ENCODE data around the gene POLR3C. TPM values are rescaled to one million over a fixed set of nuclear protein-coding genes. Genes with fewer than 3 reads are reported as not detected.
"Not testable (repeated sequence)": the region's sequence is repeated elsewhere in the genome, so short reads cannot be mapped to it uniquely, and the experiment has no call there.

The POLR3C gene
- polyA plus RNA-seq, 1 experiment, result 70.6 TPM

DNA sequence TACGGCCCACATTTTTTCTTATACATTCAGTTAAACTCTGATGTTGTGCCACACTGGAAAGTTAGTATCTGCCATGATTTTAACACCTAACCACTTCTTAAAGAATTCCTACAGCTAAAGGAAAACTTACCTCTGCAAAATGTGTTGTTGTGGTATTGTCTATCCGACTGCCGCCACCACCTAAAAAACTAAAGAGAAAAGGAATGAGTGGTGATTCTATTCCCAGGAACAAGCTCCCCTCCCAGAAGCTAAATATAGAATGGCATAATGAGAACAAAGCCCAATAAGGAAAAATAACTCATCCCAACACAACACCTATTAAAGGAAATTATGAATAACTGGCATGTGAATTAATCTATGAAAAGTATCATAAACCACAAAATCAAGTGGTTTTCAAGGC lies 39.6 kb upstream of the POLR3C start:
- Histone ChIP-seq H3K27ac (ENCODE audit: low read depth, low read length) (no peak overlapping the region), H3K4me3 (ENCODE audit: low read depth, low read length) (no peak overlapping the region), H3K27me3 (ENCODE audit: control insufficient read depth, insufficient read depth, low read length) (no peaks in the 10 kb centered on the region), H3K9me3 (ENCODE audit: control insufficient read depth, insufficient read depth, low read length) (no peaks in the 10 kb centered on the region)
- TF ChIP-seq, protein P1, sequence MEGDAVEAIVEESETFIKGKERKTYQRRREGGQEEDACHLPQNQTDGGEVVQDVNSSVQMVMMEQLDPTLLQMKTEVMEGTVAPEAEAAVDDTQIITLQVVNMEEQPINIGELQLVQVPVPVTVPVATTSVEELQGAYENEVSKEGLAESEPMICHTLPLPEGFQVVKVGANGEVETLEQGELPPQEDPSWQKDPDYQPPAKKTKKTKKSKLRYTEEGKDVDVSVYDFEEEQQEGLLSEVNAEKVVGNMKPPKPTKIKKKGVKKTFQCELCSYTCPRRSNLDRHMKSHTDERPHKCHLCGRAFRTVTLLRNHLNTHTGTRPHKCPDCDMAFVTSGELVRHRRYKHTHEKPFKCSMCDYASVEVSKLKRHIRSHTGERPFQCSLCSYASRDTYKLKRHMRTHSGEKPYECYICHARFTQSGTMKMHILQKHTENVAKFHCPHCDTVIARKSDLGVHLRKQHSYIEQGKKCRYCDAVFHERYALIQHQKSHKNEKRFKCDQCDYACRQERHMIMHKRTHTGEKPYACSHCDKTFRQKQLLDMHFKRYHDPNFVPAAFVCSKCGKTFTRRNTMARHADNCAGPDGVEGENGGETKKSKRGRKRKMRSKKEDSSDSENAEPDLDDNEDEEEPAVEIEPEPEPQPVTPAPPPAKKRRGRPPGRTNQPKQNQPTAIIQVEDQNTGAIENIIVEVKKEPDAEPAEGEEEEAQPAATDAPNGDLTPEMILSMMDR (IDR thresholded peaks at IDR 0.05; ENCODE audit: low read depth, low read length), result no peak
- ChIA-PET CTCF (interaction anchor here (0.6 kb wide), 1 partner anchor 28 kb away, joined by 3 read pairs; no protein-coding TSS in a partner anchor), POLR2A (no interaction called here)
- no peak for DNase-seq (ENCODE audit: low read depth, low spot score)

DNA sequence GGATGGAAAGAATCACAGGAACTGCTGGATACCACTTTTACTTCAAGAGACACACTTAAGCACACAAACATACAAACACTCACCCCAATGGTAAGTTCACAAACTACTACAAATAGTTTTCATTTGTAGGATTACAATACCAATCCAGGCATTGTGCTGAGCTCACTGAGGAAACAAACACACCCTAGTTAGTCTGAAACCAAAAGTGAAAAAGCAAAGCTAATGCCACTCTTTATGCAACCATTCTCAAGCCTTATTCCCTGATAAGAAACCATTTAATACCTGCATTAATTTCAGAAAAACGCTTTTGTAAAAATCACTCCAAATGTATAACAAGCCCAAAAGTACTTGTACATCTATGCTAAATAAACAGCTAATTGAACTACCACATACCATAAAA lies 38.5 kb upstream of the POLR3C start:
- CTCF ChIA-PET, result no interaction called here
- no peak for DNase-seq (ENCODE audit: low read depth, low spot score)

GRCh38 chr1:145786271-145786670 lies 37.7 kb upstream of the POLR3C start:
- H3K27ac ChIP-seq (ENCODE audit: low read depth, low read length), result no peak overlapping the region
- TF ChIP-seq, protein P1 (IDR thresholded peaks at IDR 0.05; ENCODE audit: low read depth, low read length), result no peak
- CTCF ChIA-PET, result no interaction called here
- no peaks in the 10 kb centered on the region for H3K9me3 ChIP-seq (ENCODE audit: control insufficient read depth, insufficient read depth, low read length)
- H3K4me3 ChIP-seq (ENCODE audit: low read depth, low read length), result no peak overlapping the region
- H3K27me3 ChIP-seq (ENCODE audit: control insufficient read depth, insufficient read depth, low read length), result no peaks in the 10 kb centered on the region
- DNase-seq (ENCODE audit: low read depth, low spot score), result no peak
- POLR2A ChIA-PET, result interaction anchor here (0.7 kb wide), 1 partner anchor 38 kb away, joined by 5 read pairs; the partner anchor contains the start of genes POLR3C and RNF115

More for the DNA sequence above, 38.5 kb upstream of the POLR3C start:
- POLR2A ChIA-PET, result interaction anchor here (0.7 kb wide), 1 partner anchor 38 kb away, joined by 5 read pairs; the partner anchor contains the start of genes POLR3C and RNF115
- no peak overlapping the region for H3K4me3 ChIP-seq (ENCODE audit: low read depth, low read length)
- H3K27ac ChIP-seq (ENCODE audit: low read depth, low read length), result no peak overlapping the region
- H3K9me3 ChIP-seq (ENCODE audit: control insufficient read depth, insufficient read depth, low read length), result no peaks in the 10 kb centered on the region
- no peaks in the 10 kb centered on the region for H3K27me3 ChIP-seq (ENCODE audit: control insufficient read depth, insufficient read depth, low read length)
- TF ChIP-seq, protein P1 (IDR thresholded peaks at IDR 0.05; ENCODE audit: low read depth, low read length), result no peak

DNA sequence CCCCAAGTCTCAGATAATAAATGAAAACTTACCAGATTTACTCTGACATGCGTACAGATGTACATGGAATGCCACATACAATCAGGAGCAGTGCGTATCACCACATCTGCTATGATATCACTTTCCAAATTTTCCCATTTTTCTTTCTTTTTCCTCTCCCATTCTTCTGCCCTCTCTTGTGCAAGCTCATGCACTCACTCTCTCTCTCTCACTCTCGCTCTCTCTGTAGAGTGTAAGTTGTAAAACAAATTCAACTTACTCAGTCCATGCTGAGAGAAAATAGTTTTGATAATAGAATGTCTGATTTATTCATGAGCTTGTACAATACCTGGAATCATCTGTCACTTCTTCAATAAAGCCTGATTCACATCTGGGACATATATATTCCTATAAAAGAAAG lies 35.4 kb upstream of the POLR3C start:
- TF ChIP-seq, protein P1 (IDR thresholded peaks at IDR 0.05; ENCODE audit: low read depth, low read length), result no peak
- Histone ChIP-seq H3K9me3 (ENCODE audit: control insufficient read depth, insufficient read depth, low read length) (no peaks in the 10 kb centered on the region), H3K27me3 (ENCODE audit: control insufficient read depth, insufficient read depth, low read length) (no peaks in the 10 kb centered on the region), H3K27ac (ENCODE audit: low read depth, low read length) (no peak overlapping the region), H3K4me3 (ENCODE audit: low read depth, low read length) (no peak overlapping the region)
- DNase-seq (ENCODE audit: low read depth, low spot score), result no peak
- ChIA-PET CTCF (no interaction called here), POLR2A (interaction anchor here (0.5 kb wide), 1 partner anchor 76 kb away, joined by 4 read pairs; no protein-coding TSS in a partner anchor)

DNA sequence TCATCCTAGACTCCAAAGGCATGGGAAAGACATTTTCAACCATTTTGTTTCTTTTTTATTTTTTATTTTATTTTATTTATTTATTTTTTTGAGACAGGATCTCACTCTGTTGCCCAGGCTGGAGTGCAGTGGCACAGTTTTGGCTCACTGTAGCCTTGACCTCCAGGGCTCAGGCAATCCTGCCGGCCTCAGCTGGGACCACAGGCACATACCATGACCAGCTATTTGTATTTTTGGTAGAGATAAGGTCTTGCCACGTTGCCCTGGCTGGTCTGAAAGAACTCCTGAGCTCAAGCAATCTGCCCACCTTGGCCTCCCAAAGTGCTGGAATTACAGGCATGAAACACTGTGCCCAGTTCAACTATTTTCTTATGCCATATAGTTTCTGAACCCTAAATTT lies 32.1 kb upstream of the POLR3C start:
- CTCF ChIA-PET, result interaction anchor here (1.4 kb wide), 1 partner anchor 187 kb away, joined by 4 read pairs; no protein-coding TSS in a partner anchor
- DNase-seq (ENCODE audit: low read depth, low spot score); H3K27ac ChIP-seq (ENCODE audit: low read depth, low read length); H3K9me3 ChIP-seq (ENCODE audit: control insufficient read depth, insufficient read depth, low read length); H3K27me3 ChIP-seq (ENCODE audit: control insufficient read depth, insufficient read depth, low read length); POLR2A ChIA-PET; H3K4me3 ChIP-seq (ENCODE audit: low read depth, low read length): not testable (repeated sequence)

Data from AG04450 (cell line).